Trophoblast cell (in vitro differentiated cells and primary cell): Measurements from ENCODE around the gene TNS3.
"Not testable (repeated sequence)": the region's sequence is repeated elsewhere in the genome, so short reads cannot be mapped to it uniquely, and the experiment has no call there.

Source experiments
- DNase-seq, 2 donors: peaks; one replicate each; pipeline ENCODE4 v3.0.0-alpha.2; 2016
- H2AFZ ChIP-seq: 2 replicates; pipeline ENCODE4 v1.6.1; 2013; ENCODE audit warnings: low read length, moderate library complexity, mild to moderate bottlenecking; ENCODE audit not compliant: insufficient read depth, poor library complexity
- H2AK5ac ChIP-seq: 2 replicates; pipeline ENCODE4 v1.6.1; 2013; ENCODE audit warnings: mild to moderate bottlenecking, low read length
- H2BK120ac ChIP-seq: 2 replicates; pipeline ENCODE4 v1.6.1; 2013; ENCODE audit warnings: low read length, mild to moderate bottlenecking, moderate library complexity; ENCODE audit not compliant: insufficient read depth, poor library complexity
- H2BK12ac ChIP-seq: 2 replicates; pipeline ENCODE4 v1.6.1; 2013; ENCODE audit warnings: mild to moderate bottlenecking, low read length, moderate library complexity
- H2BK5ac ChIP-seq: 2 replicates; pipeline ENCODE4 v1.6.1; 2013; ENCODE audit warnings: low read length, low read depth, moderate library complexity, mild to moderate bottlenecking; ENCODE audit not compliant: poor library complexity
- H3K14ac ChIP-seq: 2 replicates; pipeline ENCODE4 v1.6.1; 2013; ENCODE audit warnings: mild to moderate bottlenecking, low read length
- H3K18ac ChIP-seq: 2 replicates; pipeline ENCODE4 v1.6.1; 2013; ENCODE audit warnings: mild to moderate bottlenecking, low read length
- H3K23ac ChIP-seq: 2 replicates; pipeline ENCODE4 v1.6.1; 2013; ENCODE audit warnings: low read length
- H3K27ac ChIP-seq: 2 replicates; pipeline ENCODE4 v1.5.1; 2013; ENCODE audit warnings: low read depth, mild to moderate bottlenecking, inconsistent platforms, low read length, moderate library complexity
- H3K27me3 ChIP-seq: 2 replicates; pipeline ENCODE4 v1.6.1; 2013; ENCODE audit warnings: inconsistent platforms, mild to moderate bottlenecking, low read length, moderate library complexity; ENCODE audit not compliant: insufficient read depth
- H3K36me3 ChIP-seq, 2 experiments: 1 replicate in 1 of 2; 2 replicates in 1 of 2; pipeline ENCODE4 v1.6.1; 2013; ENCODE audit warnings: low read length in 2 of 2, mild to moderate bottlenecking in 2 of 2, moderate library complexity in 1 of 2; ENCODE audit not compliant: insufficient read depth in 2 of 2, control insufficient read depth in 1 of 2
- H3K4ac ChIP-seq: 2 replicates; pipeline ENCODE4 v1.6.1; 2013; ENCODE audit warnings: low read depth, mild to moderate bottlenecking, low read length, moderate library complexity
- H3K4me1 ChIP-seq, 2 experiments: 1 replicate in 1 of 2; 2 replicates in 1 of 2; pipeline ENCODE4 v1.6.1; 2013; ENCODE audit warnings: low read length in 2 of 2, mild to moderate bottlenecking in 2 of 2, moderate library complexity in 1 of 2; ENCODE audit not compliant: insufficient read depth in 2 of 2, control insufficient read depth in 1 of 2
- H3K4me2 ChIP-seq: 2 replicates; pipeline ENCODE4 v1.6.1; 2013; ENCODE audit warnings: inconsistent platforms, mild to moderate bottlenecking, low read length, moderate library complexity
- H3K4me3 ChIP-seq: 2 replicates; pipeline ENCODE4 v1.5.1; 2013; ENCODE audit warnings: mild to moderate bottlenecking, low read depth, low read length, inconsistent platforms
- H3K79me1 ChIP-seq: one replicate; pipeline ENCODE4 v1.6.1; 2013; ENCODE audit warnings: low read length
- H3K79me2 ChIP-seq: 2 replicates; pipeline ENCODE4 v1.6.1; 2013; ENCODE audit warnings: low read length, mild to moderate bottlenecking; ENCODE audit not compliant: control insufficient read depth, insufficient read depth, poor library complexity
- H3K9ac ChIP-seq: 2 replicates; pipeline ENCODE4 v1.6.1; 2013; ENCODE audit warnings: mild to moderate bottlenecking, low read length
- H3K9me3 ChIP-seq: 2 replicates; pipeline ENCODE4 v1.6.1; 2013; ENCODE audit warnings: low read depth, mild to moderate bottlenecking, control low read depth, inconsistent platforms, low read length; ENCODE audit not compliant: insufficient read depth
- H4K12ac ChIP-seq: 2 replicates; pipeline ENCODE4 v1.6.1; 2013; ENCODE audit warnings: low read depth, mild to moderate bottlenecking, low read length, moderate library complexity
- H4K8ac ChIP-seq: 2 replicates; pipeline ENCODE4 v1.6.1; 2013; ENCODE audit warnings: low read depth, mild to moderate bottlenecking, low read length, moderate library complexity
- H4K91ac ChIP-seq: one replicate; pipeline ENCODE4 v1.6.1; 2013; ENCODE audit warnings: low read depth, mild to moderate bottlenecking, low read length, moderate library complexity
- WGBS: extraction: QIAGEN DNeasy Blood & Tissue Kit; methylation state at CpG from one replicate; pipeline ENCODE4 v1.1.7; 2013; ENCODE audit warnings: missing lambda C conversion rate; ENCODE audit not compliant: insufficient read length, insufficient coverage; ENCODE audit errors: extremely low coverage; 5-methylcytosine and 5-hydroxymethylcytosine counted together

Gene TNS3

DNA sequence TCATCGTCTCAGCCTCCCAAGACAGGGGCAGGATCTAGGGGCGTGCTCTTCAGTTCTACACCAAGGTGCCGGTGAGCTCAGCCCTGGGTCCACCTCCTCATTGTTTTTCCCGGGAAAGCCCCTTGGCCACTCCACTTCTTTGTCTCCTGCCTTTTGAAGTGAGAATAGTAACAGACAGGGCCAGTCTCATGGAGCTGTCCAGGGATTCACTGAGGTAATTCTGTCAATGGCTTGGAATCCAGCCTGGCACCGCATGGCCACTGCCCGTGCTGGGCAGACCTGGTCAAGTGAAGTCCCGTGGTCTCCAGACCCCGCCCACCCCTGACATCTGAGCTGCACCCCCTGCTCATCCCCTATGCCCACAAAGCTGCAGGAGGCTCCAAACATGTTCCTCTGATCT, 138.9 kb downstream of the TNS3 start:
- no peak overlapping the region for H3K27ac ChIP-seq
- H3K9ac ChIP-seq, result no peak overlapping the region
- H2BK5ac ChIP-seq, result no peak overlapping the region
- H3K23ac ChIP-seq, result no peak overlapping the region
- peaks cover 32% of the 10 kb centered on the region in 2 experiments for H3K4me1 ChIP-seq
- H3K79me2 ChIP-seq, result peaks cover 12% of the 10 kb centered on the region
- no peaks in the 10 kb centered on the region for H3K9me3 ChIP-seq
- no CpG with 5 or more reads among the region's 8 CpGs for WGBS
- no peak overlapping the region for H2AFZ ChIP-seq
- H3K4me3 ChIP-seq, result no peak overlapping the region
- H4K12ac ChIP-seq, result no peak overlapping the region
- peak overlapping the region; percentile 16 for H3K18ac ChIP-seq
- no peak overlapping the region for H2AK5ac ChIP-seq
- no peaks in the 10 kb centered on the region for H3K27me3 ChIP-seq
- H3K79me1 ChIP-seq, result peaks cover 16% of the 10 kb centered on the region
- no peak overlapping the region for H4K91ac ChIP-seq
- no peak overlapping the region for H2BK12ac ChIP-seq
- no peak overlapping the region for H4K8ac ChIP-seq
- no peak overlapping the region for H3K4ac ChIP-seq
- H3K36me3 ChIP-seq, result peaks cover 27 to 40% of the 10 kb centered on the region in 2 experiments
- no peak overlapping the region for H3K4me2 ChIP-seq
- no peak overlapping the region for H2BK120ac ChIP-seq
- no peak overlapping the region for H3K14ac ChIP-seq
- DNase-seq, result no peak

DNA sequence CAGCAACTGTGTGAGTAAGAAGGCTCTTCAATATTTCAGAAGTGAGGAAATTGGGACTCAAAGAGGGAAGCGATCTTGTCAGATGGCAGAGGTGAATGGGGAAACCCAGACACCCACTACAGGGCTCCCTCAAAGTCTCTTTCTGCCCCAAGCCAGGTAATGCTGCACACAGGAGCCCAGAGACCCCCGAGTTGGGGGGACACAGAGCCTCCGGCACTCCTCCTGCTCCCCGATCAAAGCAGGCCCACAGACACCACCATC, 139.4 kb downstream of the TNS3 start:
- peak overlapping the region; percentile 64 for H2AK5ac ChIP-seq
- no peak overlapping the region for H4K91ac ChIP-seq
- WGBS, result no CpG with 5 or more reads among the region's 4 CpGs
- peaks cover 9% of the 10 kb centered on the region for H3K79me2 ChIP-seq
- peak overlapping the region; percentile 4 for H3K18ac ChIP-seq
- H3K27me3 ChIP-seq, result no peaks in the 10 kb centered on the region
- H3K79me1 ChIP-seq, result peaks cover 15% of the 10 kb centered on the region
- H3K9me3 ChIP-seq, result no peaks in the 10 kb centered on the region
- no peak overlapping the region for H3K14ac ChIP-seq
- no peak overlapping the region for H2BK120ac ChIP-seq
- H4K12ac ChIP-seq, result no peak overlapping the region
- H2AFZ ChIP-seq, result no peak overlapping the region
- peaks cover 28 to 30% of the 10 kb centered on the region in 2 experiments for H3K4me1 ChIP-seq
- H3K4me3 ChIP-seq, result no peak overlapping the region
- H3K4ac ChIP-seq, result peak overlapping the region; percentile 30
- no peak overlapping the region for H2BK5ac ChIP-seq
- peaks cover 25 to 38% of the 10 kb centered on the region in 2 experiments for H3K36me3 ChIP-seq
- H4K8ac ChIP-seq, result peak overlapping the region; percentile 32
- DNase-seq, result no peak
- no peak overlapping the region for H3K4me2 ChIP-seq
- H3K9ac ChIP-seq, result no peak overlapping the region
- no peak overlapping the region for H2BK12ac ChIP-seq
- no peak overlapping the region for H3K23ac ChIP-seq
- no peak overlapping the region for H3K27ac ChIP-seq

DNA sequence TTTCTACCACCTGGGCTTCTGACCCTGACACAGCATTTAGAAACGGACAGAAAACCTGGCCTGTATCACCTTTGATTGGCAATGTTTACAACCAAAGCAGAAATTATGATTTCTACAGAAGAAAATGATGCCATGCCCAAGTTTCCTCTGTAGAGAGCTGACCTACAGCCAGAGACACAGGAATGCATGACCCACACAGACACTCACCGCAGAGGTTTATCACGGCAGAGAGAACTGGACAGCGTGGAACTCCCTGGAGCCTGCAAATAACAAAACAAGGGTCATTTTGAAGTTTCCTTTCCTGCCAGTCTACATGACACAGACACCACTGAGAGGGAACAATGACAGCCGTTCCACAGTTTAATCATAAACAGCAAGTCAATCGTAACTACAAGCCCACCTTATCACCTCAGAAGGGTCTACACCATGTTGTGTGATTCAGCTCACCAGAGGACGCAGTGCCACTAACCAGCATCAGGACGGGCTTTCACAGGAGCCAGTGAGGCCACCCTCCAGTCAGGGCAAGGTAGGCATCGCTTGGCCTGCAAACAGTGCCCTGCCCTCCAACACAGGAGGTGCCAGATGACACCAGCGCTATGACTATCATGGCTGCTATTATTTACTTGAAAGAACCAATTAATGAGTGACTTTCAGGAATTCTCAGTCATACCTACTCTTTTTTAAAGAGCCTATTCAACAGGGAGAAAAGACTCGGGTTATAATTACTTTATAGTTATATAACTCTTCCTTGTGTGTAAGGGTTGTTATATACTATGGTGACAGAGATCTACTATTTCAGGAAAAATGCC, 139.9 kb downstream of the TNS3 start:
- peak overlapping the region; percentile 19 for H3K27ac ChIP-seq
- peak overlapping the region; percentile 77 for H2BK12ac ChIP-seq
- no peak overlapping the region for H2AFZ ChIP-seq
- peak overlapping the region; percentile 87 for H3K14ac ChIP-seq
- peaks cover 25 to 34% of the 10 kb centered on the region in 2 experiments for H3K36me3 ChIP-seq
- no peak overlapping the region for H3K9ac ChIP-seq
- no peaks in the 10 kb centered on the region for H3K9me3 ChIP-seq
- H3K4me3 ChIP-seq, result no peak overlapping the region
- peak overlapping the region; percentile 61 for H4K8ac ChIP-seq
- H3K23ac ChIP-seq, result no peak overlapping the region
- peak overlapping the region; percentile 47 for H3K4ac ChIP-seq
- no peaks in the 10 kb centered on the region for H3K27me3 ChIP-seq
- peak overlapping the region; percentile 73 for H2BK5ac ChIP-seq
- H3K4me2 ChIP-seq, result no peak overlapping the region
- no CpG with 5 or more reads among the region's 11 CpGs for WGBS
- H3K79me1 ChIP-seq, result peaks cover 12% of the 10 kb centered on the region
- DNase-seq, result no peak
- H4K12ac ChIP-seq, result no peak overlapping the region
- peaks cover 7% of the 10 kb centered on the region for H3K79me2 ChIP-seq
- no peak overlapping the region for H2BK120ac ChIP-seq
- peak overlapping the region; percentile 75 for H2AK5ac ChIP-seq
- peak overlapping the region; percentile 71 for H4K91ac ChIP-seq
- peaks cover 23 to 26% of the 10 kb centered on the region in 2 experiments for H3K4me1 ChIP-seq
- peak overlapping the region; percentile 96 for H3K18ac ChIP-seq

GRCh38 chr7:47441048-47441447, 140.9 kb downstream of the TNS3 start:
- H3K9me3 ChIP-seq, H3K14ac ChIP-seq, H4K8ac ChIP-seq, H4K91ac ChIP-seq, H3K23ac ChIP-seq, H3K18ac ChIP-seq, H3K4me2 ChIP-seq, H3K4me3 ChIP-seq, H2AFZ ChIP-seq, H3K27me3 ChIP-seq, H3K4ac ChIP-seq, H2BK5ac ChIP-seq, H2BK12ac ChIP-seq, H2BK120ac ChIP-seq, H4K12ac ChIP-seq, H3K79me2 ChIP-seq, H2AK5ac ChIP-seq, H3K9ac ChIP-seq: not testable (repeated sequence)
- Histone ChIP-seq H3K79me1 (peaks cover 12% of the 10 kb centered on the region), H3K4me1 (peaks cover 22 to 23% of the 10 kb centered on the region in 2 experiments), H3K36me3 (peaks cover 25 to 34% of the 10 kb centered on the region in 2 experiments), H3K27ac (peak overlapping the region; percentile 19)
- no CpG with 5 or more reads among the region's 8 CpGs for WGBS
- DNase-seq, result peak in 1 of 2 donors; percentile 41
